Suprapubic skin (tissue), 4 donors: ENCODE results near the gene XCR1. TPM values are rescaled to one million over a fixed set of nuclear protein-coding genes. Genes with fewer than 3 reads are reported as not detected.

Experiments
- DNase-seq, 2 donors: peaks; one replicate each; pipeline ENCODE4 v3.0.0-alpha.2; 2019; ENCODE audit warnings: low spot score in 2 of 2
- H3K27ac ChIP-seq: fragments of 200-600 bp; sonication (generic); one replicate; pipeline ENCODE4 v1.5.1; 2019
- H3K27me3 ChIP-seq: fragments of 200-600 bp; sonication (generic); one replicate; pipeline ENCODE4 v1.5.1; 2019
- H3K36me3 ChIP-seq: fragments of 200-600 bp; sonication (generic); one replicate; pipeline ENCODE4 v1.5.1; 2019
- H3K4me1 ChIP-seq: fragments of 200-600 bp; sonication (generic); one replicate; pipeline ENCODE4 v1.5.1; 2019
- H3K4me3 ChIP-seq: fragments of 200-600 bp; sonication (generic); one replicate; pipeline ENCODE4 v1.5.1; 2019; ENCODE audit warnings: mild to moderate bottlenecking
- H3K9me3 ChIP-seq: fragments of 200-600 bp; sonication (generic); one replicate; pipeline ENCODE4 v1.5.1; 2019
- EP300 ChIP-seq: sonication (generic); formaldehyde crosslinking; IDR thresholded peaks from one replicate; pipeline ENCODE4 v1.6.1; 2017; ENCODE audit warnings: antibody characterized with exemption
- POLR2A ChIP-seq, 2 donors: fragments of 450-650 bp; IDR thresholded peaks; one replicate each; pipeline ENCODE4 v1.6.1; 2017; ENCODE audit warnings: antibody characterized with exemption in 2 of 2, mild to moderate bottlenecking in 2 of 2, moderate library complexity in 2 of 2
- POLR2AphosphoS5 ChIP-seq, 3 donors: sonication (generic); formaldehyde crosslinking; IDR thresholded peaks; one replicate each; pipeline ENCODE4 v1.6.1; 2017; ENCODE audit warnings: antibody characterized with exemption in 3 of 3
- WGBS: methylation state at CpG from one replicate; pipeline ENCODE4 v1.1.5; 2018; 5-methylcytosine and 5-hydroxymethylcytosine counted together
- total RNA-seq, 4 donors: library from RNA; depleted of rRNA; stranded (reverse); fragments of >200 nt; gene quantifications; one replicate each; pipeline ENCODE4 v1.1.0, GENCODE V29; 2016
- TF ChIP-seq, protein P1 (sequence below), 2 donors: fragments of 200-600 bp in 1 of 2; fragments of 450-650 bp in 1 of 2; sonication (generic) in 1 of 2; IDR thresholded peaks; one replicate each; pipeline ENCODE4 v1.5.1; 2016 to 2019; ENCODE audit warnings: antibody characterized with exemption in 2 of 2, mild to moderate bottlenecking in 1 of 2, moderate library complexity in 1 of 2

XCR1 gene
- total RNA-seq, 4 donors from 2014 or later: 0.93 to 7.2 (median 1.9) TPM; not detected in 1

DNA sequence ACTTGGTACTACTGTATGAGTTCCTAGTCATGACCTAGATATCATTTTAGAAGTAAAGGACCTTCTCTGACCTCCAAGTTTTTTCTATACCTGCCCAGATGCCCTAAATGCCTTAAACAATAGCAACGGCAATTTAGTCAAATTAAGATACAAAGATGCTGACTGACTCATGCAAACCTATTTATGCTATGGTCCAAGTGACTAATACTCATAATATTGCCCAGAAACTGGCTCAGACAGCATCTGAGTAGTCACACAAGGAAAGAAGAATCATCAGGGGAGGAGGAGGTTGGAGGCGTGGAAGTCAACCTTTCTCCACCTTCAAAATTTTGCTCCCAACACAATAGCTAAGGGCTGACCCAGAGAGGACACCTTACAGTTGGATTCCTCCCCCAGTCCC lies 38.5 kb downstream of the XCR1 start:
- Histone ChIP-seq H3K9me3 (no peaks in the 10 kb centered on the region), H3K27me3 (no peaks in the 10 kb centered on the region), H3K36me3 (peaks cover 10% of the 10 kb centered on the region), H3K4me3 (no peak overlapping the region), H3K4me1 (peaks cover 83% of the 10 kb centered on the region), H3K27ac (peak overlapping the region; percentile 79)
- DNase-seq: no peak
- TF ChIP-seq POLR2A (IDR thresholded peaks at IDR 0.05): no peak
- no peak for TF ChIP-seq EP300
- TF ChIP-seq POLR2AphosphoS5 (IDR thresholded peaks at IDR 0.05): no peak
- TF ChIP-seq, protein P1, sequence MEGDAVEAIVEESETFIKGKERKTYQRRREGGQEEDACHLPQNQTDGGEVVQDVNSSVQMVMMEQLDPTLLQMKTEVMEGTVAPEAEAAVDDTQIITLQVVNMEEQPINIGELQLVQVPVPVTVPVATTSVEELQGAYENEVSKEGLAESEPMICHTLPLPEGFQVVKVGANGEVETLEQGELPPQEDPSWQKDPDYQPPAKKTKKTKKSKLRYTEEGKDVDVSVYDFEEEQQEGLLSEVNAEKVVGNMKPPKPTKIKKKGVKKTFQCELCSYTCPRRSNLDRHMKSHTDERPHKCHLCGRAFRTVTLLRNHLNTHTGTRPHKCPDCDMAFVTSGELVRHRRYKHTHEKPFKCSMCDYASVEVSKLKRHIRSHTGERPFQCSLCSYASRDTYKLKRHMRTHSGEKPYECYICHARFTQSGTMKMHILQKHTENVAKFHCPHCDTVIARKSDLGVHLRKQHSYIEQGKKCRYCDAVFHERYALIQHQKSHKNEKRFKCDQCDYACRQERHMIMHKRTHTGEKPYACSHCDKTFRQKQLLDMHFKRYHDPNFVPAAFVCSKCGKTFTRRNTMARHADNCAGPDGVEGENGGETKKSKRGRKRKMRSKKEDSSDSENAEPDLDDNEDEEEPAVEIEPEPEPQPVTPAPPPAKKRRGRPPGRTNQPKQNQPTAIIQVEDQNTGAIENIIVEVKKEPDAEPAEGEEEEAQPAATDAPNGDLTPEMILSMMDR (IDR thresholded peaks at IDR 0.05): no peak
- 25% methylated on average over 2 of the region's 2 CpGs for WGBS

DNA sequence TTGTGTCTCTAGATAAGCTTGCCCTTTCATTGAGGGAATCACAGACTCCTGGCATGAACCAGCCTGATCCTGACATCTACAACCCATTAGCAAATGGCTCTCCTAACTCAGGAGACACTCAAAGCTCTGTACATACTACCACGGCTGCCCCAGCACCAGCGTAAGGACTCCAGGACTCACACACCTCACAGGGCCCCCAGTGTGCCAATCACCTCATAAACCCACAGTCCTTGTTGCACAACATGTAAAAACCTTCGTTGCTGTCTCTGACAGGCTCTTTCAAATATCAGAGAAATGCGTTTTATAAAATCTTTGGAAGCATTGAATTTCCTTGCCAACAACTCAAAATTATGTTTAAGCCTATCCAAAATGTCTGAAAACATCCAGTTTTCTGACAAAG lies 38.9 kb downstream of the XCR1 start:
- H3K9me3 ChIP-seq: no peaks in the 10 kb centered on the region
- no peaks in the 10 kb centered on the region for H3K27me3 ChIP-seq
- WGBS: 74% methylated on average over 4 of the region's 4 CpGs
- peaks cover 14% of the 10 kb centered on the region for H3K36me3 ChIP-seq
- H3K4me1 ChIP-seq: peaks cover 79% of the 10 kb centered on the region
- H3K27ac ChIP-seq: peak overlapping the region; percentile 79
- DNase-seq: no peak
- H3K4me3 ChIP-seq: no peak overlapping the region
- no peak for TF ChIP-seq POLR2A (IDR thresholded peaks at IDR 0.05)
- no peak for TF ChIP-seq EP300
- TF ChIP-seq POLR2AphosphoS5 (IDR thresholded peaks at IDR 0.05): no peak
- TF ChIP-seq, protein P1 (IDR thresholded peaks at IDR 0.05): no peak

DNA sequence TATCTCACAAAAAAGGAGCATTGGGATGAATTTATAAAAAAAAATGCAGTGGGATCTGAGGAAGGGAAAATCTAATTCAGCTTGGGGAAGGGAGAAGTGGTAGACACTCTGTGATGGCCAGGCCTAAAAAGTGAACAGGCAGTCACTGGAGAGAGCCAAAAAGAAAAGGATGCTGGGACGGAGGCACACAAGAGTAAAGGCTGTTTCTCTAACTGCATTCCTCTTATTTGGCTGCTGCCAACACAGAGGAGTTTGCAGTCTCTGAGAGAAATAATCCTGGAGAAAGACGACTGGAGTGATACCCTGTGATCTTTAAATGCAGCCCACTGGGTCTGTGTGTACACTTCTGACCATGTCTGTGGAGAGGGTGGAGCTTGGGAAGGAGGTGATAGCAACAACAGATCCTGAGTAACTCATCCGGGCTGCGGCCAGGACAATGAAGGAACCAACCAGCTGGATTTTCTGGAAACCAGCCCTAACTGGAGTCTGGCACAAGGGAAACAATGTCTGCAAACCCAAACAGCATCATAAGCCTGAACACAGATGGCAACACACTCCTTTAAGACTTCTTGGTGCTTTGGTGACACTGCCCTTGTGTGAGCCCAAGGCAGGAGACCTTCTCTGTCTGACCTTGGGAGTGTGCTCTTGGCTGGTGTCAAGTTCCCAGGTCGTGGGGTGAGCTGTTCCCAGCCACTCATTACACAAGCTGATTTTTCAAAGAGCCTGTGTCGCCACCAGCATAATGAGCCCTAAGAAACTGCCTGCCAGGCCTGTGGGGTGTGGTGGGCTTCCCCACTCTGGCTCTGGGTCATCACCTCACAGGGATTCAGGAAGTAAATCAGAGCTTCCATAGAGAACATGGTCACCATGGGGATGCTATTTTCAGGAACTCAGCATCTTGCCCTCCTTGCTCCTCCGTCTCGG lies 39.7 kb downstream of the XCR1 start:
- Histone ChIP-seq H3K4me3 (no peak overlapping the region), H3K27me3 (no peaks in the 10 kb centered on the region), H3K9me3 (no peaks in the 10 kb centered on the region), H3K4me1 (peaks cover 71% of the 10 kb centered on the region), H3K36me3 (peaks cover 22% of the 10 kb centered on the region), H3K27ac (peak overlapping the region; percentile 79)
- peak; percentile 78 to 83 for DNase-seq
- WGBS: 52% methylated on average over 6 of the region's 8 CpGs
- no peak for TF ChIP-seq POLR2A (IDR thresholded peaks at IDR 0.05)
- TF ChIP-seq, protein P1 (IDR thresholded peaks at IDR 0.05): no peak
- no peak for TF ChIP-seq EP300
- TF ChIP-seq POLR2AphosphoS5 (IDR thresholded peaks at IDR 0.05): no peak

DNA sequence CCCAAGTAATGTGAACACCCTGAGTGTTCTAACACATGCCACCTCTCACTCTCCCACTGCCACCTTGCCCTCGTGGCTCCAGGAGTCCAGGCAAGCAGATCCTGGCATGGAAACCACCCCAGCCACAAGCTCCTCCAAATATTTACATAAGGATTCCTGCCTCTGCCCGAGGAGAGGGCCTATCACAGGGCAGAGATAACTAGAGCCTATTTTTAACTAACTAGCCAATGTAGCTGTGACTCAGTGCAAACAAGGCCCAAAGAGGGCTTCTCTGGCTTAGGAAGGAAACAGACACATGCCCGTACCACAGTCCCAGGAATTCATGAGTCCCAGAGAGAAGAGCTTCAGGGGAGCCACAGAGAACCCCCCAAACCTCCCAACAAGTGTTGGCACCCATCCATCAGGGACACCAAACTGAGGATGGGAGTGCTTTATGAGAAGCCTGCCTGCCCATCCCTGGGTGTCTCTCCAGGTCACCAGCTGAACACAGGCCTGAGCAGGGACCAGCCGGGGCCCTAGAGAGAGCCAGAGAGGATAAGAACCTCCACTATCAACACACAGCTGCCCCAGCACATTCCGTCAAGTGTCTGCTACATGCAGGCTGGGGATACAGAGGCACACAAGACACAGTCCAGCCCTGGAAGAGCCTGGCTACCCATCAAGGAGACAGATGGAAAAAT lies 40.8 kb downstream of the XCR1 start:
- Histone ChIP-seq H3K4me3 (no peak overlapping the region), H3K9me3 (no peaks in the 10 kb centered on the region), H3K27me3 (no peaks in the 10 kb centered on the region), H3K36me3 (peaks cover 34% of the 10 kb centered on the region), H3K27ac (peak overlapping the region; percentile 47), H3K4me1 (peaks cover 60% of the 10 kb centered on the region)
- 51% methylated on average over 4 of the region's 5 CpGs for WGBS
- DNase-seq: no peak
- TF ChIP-seq POLR2AphosphoS5 (IDR thresholded peaks at IDR 0.05): no peak
- no peak for TF ChIP-seq POLR2A (IDR thresholded peaks at IDR 0.05)
- no peak for TF ChIP-seq EP300
- TF ChIP-seq, protein P1 (IDR thresholded peaks at IDR 0.05): no peak
